ENCODE measurements around the gene MASTL.

Gene MASTL

GRCh38 chr10:27155066-27155754, at the start of gene MASTL:
MASTL (plus strand) TSS chr10:27155352; CDS start chr10:27155427, 75 bp downstream.
- TF ChIP-seq GATA2 (IDR thresholded peaks at IDR 0.05; ENCODE audit: low read depth, low read length): no peak
- TF ChIP-seq GATA3 (IDR thresholded peaks at IDR 0.05; ENCODE audit: low read depth, low read length): no peak

DNA sequence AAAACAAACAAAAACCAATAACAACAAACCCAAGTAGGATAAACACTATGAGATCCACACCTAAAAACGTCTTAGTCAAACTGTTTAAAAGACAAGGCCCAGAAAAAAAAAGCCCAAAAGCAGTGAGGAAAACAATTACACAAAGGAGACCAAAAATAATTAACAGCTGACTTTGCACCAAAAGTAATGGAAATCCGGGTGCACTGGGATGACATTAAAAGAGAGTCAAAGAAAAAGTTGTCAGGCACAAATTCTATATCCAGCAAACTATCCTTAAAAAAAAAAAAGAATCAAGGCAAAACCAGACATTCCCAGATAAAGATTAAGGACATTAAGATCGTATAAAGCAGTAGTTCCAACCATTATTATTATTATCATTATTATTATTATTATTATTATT, 47.0 kb upstream of the MASTL start:
- TF ChIP-seq GATA2 (IDR thresholded peaks at IDR 0.05; ENCODE audit: low read depth, low read length) (no peak), GATA3 (IDR thresholded peaks at IDR 0.05; ENCODE audit: low read depth, low read length) (no peak)

DNA sequence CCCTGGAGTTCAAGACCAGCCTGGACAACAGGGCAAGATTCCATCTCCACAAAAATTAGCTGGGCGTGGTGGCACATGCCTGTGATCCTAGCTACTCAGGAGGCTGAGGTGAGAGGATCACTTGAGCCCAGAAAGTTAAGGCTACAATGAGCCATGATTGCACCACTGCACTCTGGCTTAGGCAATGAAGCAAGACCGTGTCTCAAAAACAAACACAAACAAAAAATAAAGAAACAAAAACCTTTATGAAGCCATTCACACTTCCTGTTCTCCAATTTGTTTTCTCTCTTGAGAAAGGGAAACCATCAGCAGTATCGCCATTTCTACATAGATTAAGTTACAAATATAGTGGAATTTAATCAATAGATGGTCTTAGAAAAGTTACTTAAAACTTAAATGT, 20.8 kb upstream of the MASTL start:
- no peak for TF ChIP-seq GATA2 (IDR thresholded peaks at IDR 0.05; ENCODE audit: low read depth, low read length)
- no peak for TF ChIP-seq GATA3 (IDR thresholded peaks at IDR 0.05; ENCODE audit: low read depth, low read length)

- TF ChIP-seq GATA2 (IDR thresholded peaks at IDR 0.05; ENCODE audit: low read depth, low read length) (no peak), GATA3 (IDR thresholded peaks at IDR 0.05; ENCODE audit: low read depth, low read length) (no peak)
Observed at GRCh38 chr10:27138277-27138676, 16.9 kb upstream of the MASTL start.

- TF ChIP-seq GATA3 (IDR thresholded peaks at IDR 0.05; ENCODE audit: low read depth, low read length): no peak
- no peak for TF ChIP-seq GATA2 (IDR thresholded peaks at IDR 0.05; ENCODE audit: low read depth, low read length)
Observed at GRCh38 chr10:27143686-27144085, 11.5 kb upstream of the MASTL start.

- no peak for TF ChIP-seq GATA2 (IDR thresholded peaks at IDR 0.05; ENCODE audit: low read depth, low read length)
- TF ChIP-seq GATA3 (IDR thresholded peaks at IDR 0.05; ENCODE audit: low read depth, low read length): no peak
Observed at GRCh38 chr10:27145937-27146336, 9.2 kb upstream of the MASTL start.

DNA sequence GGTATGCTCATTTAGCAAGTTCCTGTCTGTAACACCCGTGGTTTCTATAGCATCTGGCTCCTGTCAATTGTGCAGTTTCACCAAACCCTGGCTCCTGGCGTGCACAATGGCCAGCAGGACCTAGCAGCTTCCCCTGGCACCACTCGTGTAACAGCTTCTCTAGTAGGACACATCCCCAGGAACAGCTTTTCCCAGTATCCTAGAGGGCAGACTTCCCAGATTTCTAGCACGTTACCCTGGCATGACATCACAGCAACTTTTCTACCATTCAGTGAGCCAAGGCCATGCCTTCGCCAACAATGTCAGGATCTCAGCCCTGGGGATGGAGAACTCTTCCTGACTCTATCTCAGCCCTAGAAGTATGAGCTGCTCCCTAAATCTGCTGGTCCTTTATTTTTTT, 7.5 kb upstream of the MASTL start:
- TF ChIP-seq GATA2 (IDR thresholded peaks at IDR 0.05; ENCODE audit: low read depth, low read length): no peak
- no peak for TF ChIP-seq GATA3 (IDR thresholded peaks at IDR 0.05; ENCODE audit: low read depth, low read length)

- TF ChIP-seq GATA3 (IDR thresholded peaks at IDR 0.05; ENCODE audit: low read depth, low read length) (no peak), GATA2 (IDR thresholded peaks at IDR 0.05; ENCODE audit: low read depth, low read length) (no peak)
Observed at GRCh38 chr10:27150261-27150660, 4.9 kb upstream of the MASTL start.

- TF ChIP-seq GATA3 (IDR thresholded peaks at IDR 0.05; ENCODE audit: low read depth, low read length) (no peak), GATA2 (IDR thresholded peaks at IDR 0.05; ENCODE audit: low read depth, low read length) (no peak)
Observed at GRCh38 chr10:27152687-27153086, 2.5 kb upstream of the MASTL start.

DNA sequence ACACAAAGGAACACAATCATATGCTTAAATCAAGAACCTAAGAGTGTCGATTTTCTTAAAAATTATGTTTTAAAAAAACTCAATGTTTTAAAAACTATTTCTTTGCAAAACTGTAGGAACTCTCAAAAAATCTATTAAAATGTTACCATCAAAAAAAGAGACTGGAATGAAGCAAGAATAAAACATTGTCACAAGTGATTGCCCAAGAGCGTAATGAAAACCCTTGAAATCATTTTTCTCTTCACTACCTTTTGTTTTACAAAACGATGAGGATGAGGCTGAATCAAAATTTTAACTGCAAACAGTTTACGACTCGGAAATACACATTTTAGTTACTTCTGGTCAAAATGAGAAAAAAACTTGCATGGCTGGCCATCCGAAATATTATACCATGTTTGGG, 1.8 kb upstream of the MASTL start:
- TF ChIP-seq GATA3 (IDR thresholded peaks at IDR 0.05; ENCODE audit: low read depth, low read length) (no peak), GATA2 (IDR thresholded peaks at IDR 0.05; ENCODE audit: low read depth, low read length) (no peak)

DNA sequence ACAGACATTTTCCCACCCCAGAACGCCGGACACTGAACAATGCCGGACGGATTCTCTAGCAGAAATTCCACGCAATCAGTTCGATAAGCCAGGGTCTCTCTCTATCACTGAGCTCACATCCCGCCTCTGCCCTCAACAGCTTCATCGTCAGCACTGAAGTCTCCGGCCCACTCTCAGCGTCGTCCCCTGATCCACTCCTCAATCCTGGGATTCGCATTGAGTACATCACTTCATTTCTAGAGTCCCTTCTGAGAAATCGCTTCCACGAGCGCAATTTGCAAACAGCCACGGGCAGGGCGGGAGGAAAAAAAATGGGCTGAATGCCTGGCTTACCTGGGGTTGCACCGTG, 1.3 kb upstream of the MASTL start:
- TF ChIP-seq GATA3 (IDR thresholded peaks at IDR 0.05; ENCODE audit: low read depth, low read length) (no peak), GATA2 (IDR thresholded peaks at IDR 0.05; ENCODE audit: low read depth, low read length) (no peak)

DNA sequence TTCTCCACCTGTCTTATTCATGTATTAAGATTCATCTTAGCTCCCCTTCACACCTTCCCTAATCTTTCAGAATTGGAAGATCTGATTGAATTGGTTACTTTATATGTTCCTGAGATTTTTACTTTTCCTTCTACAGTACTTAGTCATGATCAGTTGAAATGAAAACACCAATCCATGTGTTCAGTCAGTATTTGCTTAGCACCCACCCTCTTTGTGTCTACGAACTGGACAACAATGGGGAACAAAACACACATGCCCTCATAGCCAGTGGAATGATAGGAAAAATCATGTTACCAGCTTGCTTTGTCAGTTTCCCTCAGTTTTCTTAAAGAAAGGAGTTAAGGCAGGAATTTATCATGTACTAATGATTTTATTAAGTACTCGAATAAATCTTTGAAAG, 2.0 kb downstream of the MASTL start:
- TF ChIP-seq GATA2 (IDR thresholded peaks at IDR 0.05; ENCODE audit: low read depth, low read length): no peak
- TF ChIP-seq GATA3 (IDR thresholded peaks at IDR 0.05; ENCODE audit: low read depth, low read length): no peak

GRCh38 chr10:27158421-27158820, 3.3 kb downstream of the MASTL start:
- TF ChIP-seq GATA3 (IDR thresholded peaks at IDR 0.05; ENCODE audit: low read depth, low read length) (no peak), GATA2 (IDR thresholded peaks at IDR 0.05; ENCODE audit: low read depth, low read length) (no peak)

GRCh38 chr10:27169849-27170248, 14.7 kb downstream of the MASTL start:
- TF ChIP-seq GATA3 (IDR thresholded peaks at IDR 0.05; ENCODE audit: low read depth, low read length) (no peak), GATA2 (IDR thresholded peaks at IDR 0.05; ENCODE audit: low read depth, low read length) (no peak)

DNA sequence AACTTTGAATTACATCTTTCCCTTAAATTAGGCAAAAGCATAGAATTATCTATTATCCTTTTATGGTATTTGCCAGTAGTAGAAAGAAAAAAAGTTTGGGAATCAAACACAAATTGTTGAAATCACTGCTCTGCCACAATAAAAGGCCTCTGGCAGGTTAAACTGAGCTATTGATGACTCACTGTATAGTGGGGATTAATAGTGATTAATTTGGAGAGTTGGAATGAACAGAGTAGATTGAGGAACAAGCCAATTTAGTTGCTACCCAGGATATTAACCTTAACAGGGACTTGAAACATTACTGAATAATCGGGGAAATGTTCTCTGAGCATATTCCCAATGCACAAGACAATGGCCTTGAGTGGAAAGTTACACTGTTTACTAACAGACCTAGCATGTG, 33.1 kb downstream of the MASTL start:
- TF ChIP-seq GATA2 (IDR thresholded peaks at IDR 0.05; ENCODE audit: low read depth, low read length) (no peak), GATA3 (IDR thresholded peaks at IDR 0.05; ENCODE audit: low read depth, low read length) (no peak)

DNA sequence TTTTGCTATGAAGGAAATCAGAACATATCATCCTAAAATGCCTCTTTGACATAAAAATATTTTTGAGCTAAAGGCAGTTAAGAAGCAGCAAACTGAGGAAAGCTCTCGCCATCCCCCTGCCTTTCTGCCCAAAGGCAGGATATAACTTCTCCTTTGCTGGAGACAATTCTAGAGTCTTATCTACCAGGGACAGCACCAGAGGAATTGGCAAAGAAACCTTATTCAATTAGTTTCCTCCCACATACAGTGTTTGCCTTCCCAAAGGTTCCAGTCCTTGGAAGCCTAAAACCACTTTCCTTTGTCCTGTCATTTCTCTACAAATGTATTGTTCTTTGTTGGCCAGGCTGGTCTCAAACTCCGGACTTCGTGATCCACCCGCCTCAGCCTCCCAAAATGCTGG, 33.7 kb downstream of the MASTL start:
- TF ChIP-seq GATA3 (IDR thresholded peaks at IDR 0.05; ENCODE audit: low read depth, low read length) (no peak), GATA2 (IDR thresholded peaks at IDR 0.05; ENCODE audit: low read depth, low read length) (no peak)
